Activated naive CD4-positive, alpha-beta T cell treated with anti-CD3 and anti-CD28 coated beads, Interleukin-2, amount 50 U/mL, for 16 hours (primary cell): ENCODE results near the gene FAM124B.

Experiments
- DNase-seq: peaks from one replicate; pipeline ENCODE4 v3.0.0-alpha.2; 2020

Gene FAM124B

GRCh38 chr2:224401641-224402342 is at the start of gene FAM124B:
Gene FAM124B (minus strand): TSS chr2:224402107. CDS start chr2:224401768, 339 bp downstream.
- peak; percentile 24 for DNase-seq

GRCh38 chr2:224449212-224450147 is 47.6 kb upstream of the FAM124B start:
- no peak for DNase-seq

GRCh38 chr2:224448236-224448635 is 46.3 kb upstream of the FAM124B start:
- DNase-seq = no peak

GRCh38 chr2:224444783-224445182 is 42.9 kb upstream of the FAM124B start:
- DNase-seq = no peak

- DNase-seq = no peak
Observed at GRCh38 chr2:224444021-224444420, 42.1 kb upstream of the FAM124B start.

- peak; percentile 13 for DNase-seq
Observed at GRCh38 chr2:224442071-224442967, 40.4 kb upstream of the FAM124B start.

GRCh38 chr2:224440988-224441387 is 39.1 kb upstream of the FAM124B start:
- no peak for DNase-seq

- no peak for DNase-seq
Observed at GRCh38 chr2:224438726-224439125, 36.8 kb upstream of the FAM124B start.

- no peak for DNase-seq
Observed at GRCh38 chr2:224436634-224437033, 34.7 kb upstream of the FAM124B start.

- DNase-seq = no peak
Observed at GRCh38 chr2:224434618-224435017, 32.7 kb upstream of the FAM124B start.

- DNase-seq = no peak
Observed at GRCh38 chr2:224433442-224433841, 31.5 kb upstream of the FAM124B start.

GRCh38 chr2:224432003-224432579 is 30.2 kb upstream of the FAM124B start:
- no peak for DNase-seq

GRCh38 chr2:224429441-224429810 is 27.5 kb upstream of the FAM124B start:
- DNase-seq = no peak

GRCh38 chr2:224428787-224429440 is 27.0 kb upstream of the FAM124B start:
- no peak for DNase-seq

- no peak for DNase-seq
Observed at GRCh38 chr2:224427471-224427870, 25.6 kb upstream of the FAM124B start.

GRCh38 chr2:224426656-224427055 is 24.7 kb upstream of the FAM124B start:
- no peak for DNase-seq

- no peak for DNase-seq
Observed at GRCh38 chr2:224421065-224421464, 19.2 kb upstream of the FAM124B start.

- no peak for DNase-seq
Observed at GRCh38 chr2:224417947-224418346, 16.0 kb upstream of the FAM124B start.

GRCh38 chr2:224417361-224417729 is 15.4 kb upstream of the FAM124B start:
- DNase-seq = no peak

GRCh38 chr2:224416656-224417360 is 14.9 kb upstream of the FAM124B start:
- DNase-seq = no peak

GRCh38 chr2:224413381-224413780 is 11.5 kb upstream of the FAM124B start:
- DNase-seq = no peak
